ENCODE results near the gene SP140L. TPM values are rescaled to one million over a fixed set of nuclear protein-coding genes. Genes with fewer than 3 reads are reported as not detected.

Gene SP140L
- total RNA-seq, 2 donors from 2014 or later = 3.6 to 15.2 TPM

GRCh38 chr2:230410861-230411569 lies 84.0 kb downstream of the SP140L start:
- 25% methylated on average over 16 of the region's 16 CpGs for WGBS
- TF ChIP-seq CTCF (IDR thresholded peaks at IDR 0.05) (no peak), POLR2AphosphoS5 (IDR thresholded peaks at IDR 0.05) (no peak), POLR2A (IDR thresholded peaks at IDR 0.05) (no peak)

GRCh38 chr2:230411570-230412370 lies 84.8 kb downstream of the SP140L start:
- H3K9me3 ChIP-seq = no peaks in the 10 kb centered on the region
- peak; percentile 48 for DNase-seq (ENCODE audit: low spot score)
- TF ChIP-seq POLR2AphosphoS5 (IDR thresholded peaks at IDR 0.05) (peak; percentile 32), POLR2A (IDR thresholded peaks at IDR 0.05) (peak; percentile 36), CTCF (IDR thresholded peaks at IDR 0.05) (peak in 2 of 4 experiments; percentile 7 to 14)
- peaks cover 6% of the 10 kb centered on the region for H3K4me1 ChIP-seq (replicated peaks)
- no peaks in the 10 kb centered on the region for H3K27me3 ChIP-seq (replicated peaks; ENCODE audit: insufficient read depth)
- H3K4me3 ChIP-seq = peak overlapping the region; percentile 48 to 59
- intact Hi-C loops (cut with DNase I) = loop anchor here (10.0 kb wide), 1 partner anchor 303 kb away; the partner anchor contains the start of gene CAB39
- H3K36me3 ChIP-seq = no peaks in the 10 kb centered on the region
- peak overlapping the region; percentile 87 to 91 for H3K27ac ChIP-seq
- WGBS = under 1% methylated on average over 55 of the region's 57 CpGs

More at GRCh38 chr2:230410861-230411569, 84.0 kb downstream of the SP140L start:
- Histone ChIP-seq H3K4me1 (replicated peaks) (peaks cover 6% of the 10 kb centered on the region), H3K4me3 (peak overlapping the region; percentile 48 to 59), H3K27ac (peak overlapping the region; percentile 87 to 91), H3K27me3 (replicated peaks; ENCODE audit: insufficient read depth) (no peaks in the 10 kb centered on the region), H3K36me3 (no peaks in the 10 kb centered on the region), H3K9me3 (no peaks in the 10 kb centered on the region)
- no peak for DNase-seq (ENCODE audit: low spot score)
- intact Hi-C loops (cut with DNase I) = loop anchor here (10.0 kb wide), 1 partner anchor 304 kb away; the partner anchor contains the start of gene CAB39

GRCh38 chr2:230412371-230412711 lies 85.3 kb downstream of the SP140L start:
- WGBS = 98% methylated on average over 3 of the region's 3 CpGs
- TF ChIP-seq CTCF (IDR thresholded peaks at IDR 0.05) (no peak), POLR2AphosphoS5 (IDR thresholded peaks at IDR 0.05) (no peak), POLR2A (IDR thresholded peaks at IDR 0.05) (no peak)
- Histone ChIP-seq H3K9me3 (no peaks in the 10 kb centered on the region), H3K4me1 (replicated peaks) (peaks cover 7% of the 10 kb centered on the region), H3K27ac (peak overlapping the region; percentile 87 to 91), H3K4me3 (peak overlapping the region; percentile 48 to 59), H3K36me3 (no peaks in the 10 kb centered on the region), H3K27me3 (replicated peaks; ENCODE audit: insufficient read depth) (no peaks in the 10 kb centered on the region)
- intact Hi-C loops (cut with DNase I) = loop anchor here (10.0 kb wide), 1 partner anchor 302 kb away; the partner anchor contains the start of gene CAB39
- no peak for DNase-seq (ENCODE audit: low spot score)

- no peaks in the 10 kb centered on the region for H3K36me3 ChIP-seq
- H3K9me3 ChIP-seq = no peaks in the 10 kb centered on the region
- peaks cover 9% of the 10 kb centered on the region for H3K4me1 ChIP-seq (replicated peaks)
- TF ChIP-seq POLR2AphosphoS5 (IDR thresholded peaks at IDR 0.05) (no peak), POLR2A (IDR thresholded peaks at IDR 0.05) (no peak), CTCF (IDR thresholded peaks at IDR 0.05) (no peak)
- no peaks in the 10 kb centered on the region for H3K27me3 ChIP-seq (replicated peaks; ENCODE audit: insufficient read depth)
- DNase-seq (ENCODE audit: low spot score) = no peak
- H3K4me3 ChIP-seq = no peak overlapping the region
- intact Hi-C loops (cut with DNase I) = loop anchor here (10.0 kb wide), 1 partner anchor 302 kb away; the partner anchor contains the start of gene CAB39
- H3K27ac ChIP-seq = no peak overlapping the region
- 96% methylated on average over 9 of the region's 9 CpGs for WGBS
Measured at GRCh38 chr2:230412846-230413245, 85.9 kb downstream of the SP140L start.

Measured in prostate gland (tissue), 2 donors.